H9 (cell line): ENCODE data around the gene OMA1. TPM values are rescaled to one million over a fixed set of nuclear protein-coding genes. Genes with fewer than 3 reads are reported as not detected.

ENCODE experiments used
- DNase-seq: peaks from one replicate; pipeline ENCODE4 v3.0.0-alpha.2; 2017
- H2AFZ ChIP-seq: one replicate; pipeline ENCODE4 v1.6.1; 2013; ENCODE audit warnings: mild to moderate bottlenecking, low read length, control low read depth, moderate library complexity
- H2AK5ac ChIP-seq: 2 replicates; pipeline ENCODE4 v1.6.1; 2013; ENCODE audit warnings: low read length, control low read depth, mixed read lengths; ENCODE audit not compliant: insufficient read length
- H2BK120ac ChIP-seq: one replicate; pipeline ENCODE4 v1.6.1; 2013; ENCODE audit warnings: low read depth, mild to moderate bottlenecking, low read length, control low read depth, inconsistent platforms; ENCODE audit not compliant: poor library complexity, severe bottlenecking
- H2BK12ac ChIP-seq: 2 replicates; pipeline ENCODE4 v1.6.1; 2013; ENCODE audit warnings: low read length, control low read depth, mixed read lengths, low read depth; ENCODE audit not compliant: insufficient read length
- H2BK15ac ChIP-seq: 2 replicates; pipeline ENCODE4 v1.6.1; 2013; ENCODE audit warnings: low read depth, low read length, control low read depth
- H2BK20ac ChIP-seq: one replicate; pipeline ENCODE4 v1.6.1; 2013; ENCODE audit warnings: low read depth, mild to moderate bottlenecking, low read length, control low read depth, inconsistent platforms; ENCODE audit not compliant: poor library complexity, severe bottlenecking
- H2BK5ac ChIP-seq: 2 replicates; pipeline ENCODE4 v1.6.1; 2013; ENCODE audit warnings: low read length, control low read depth, mixed read lengths; ENCODE audit not compliant: insufficient read length
- H3K14ac ChIP-seq: 2 replicates; pipeline ENCODE4 v1.6.1; 2013; ENCODE audit warnings: low read length, control low read depth; ENCODE audit not compliant: insufficient read depth
- H3K18ac ChIP-seq: 2 replicates; pipeline ENCODE4 v1.6.1; 2013; ENCODE audit warnings: low read depth, mild to moderate bottlenecking, mixed read lengths, low read length, control low read depth; ENCODE audit not compliant: insufficient read length
- H3K23ac ChIP-seq: 2 replicates; pipeline ENCODE4 v1.6.1; 2013; ENCODE audit warnings: low read length, control low read depth, mixed read lengths, low read depth; ENCODE audit not compliant: insufficient read length
- H3K23me2 ChIP-seq: 2 replicates; pipeline ENCODE4 v1.6.1; 2013; ENCODE audit warnings: low read depth, mild to moderate bottlenecking, mixed read lengths, low read length, control low read depth; ENCODE audit not compliant: insufficient read length, poor library complexity, severe bottlenecking
- H3K27ac ChIP-seq: 2 replicates; pipeline ENCODE4 v1.5.1; 2013; ENCODE audit warnings: low read length, control low read depth, mixed read lengths, low read depth; ENCODE audit not compliant: insufficient read length
- H3K27me3 ChIP-seq: 2 replicates; pipeline ENCODE4 v1.6.1; 2013; ENCODE audit warnings: low read length, control low read depth, inconsistent platforms; ENCODE audit not compliant: insufficient read depth
- H3K4ac ChIP-seq: 2 replicates; pipeline ENCODE4 v1.6.1; 2013; ENCODE audit warnings: low read depth, mild to moderate bottlenecking, control low read depth, inconsistent platforms, low read length, moderate library complexity
- H3K4me1 ChIP-seq: 2 replicates; pipeline ENCODE4 v1.6.1; 2013; ENCODE audit warnings: low read length, control low read depth, inconsistent platforms; ENCODE audit not compliant: insufficient read depth
- H3K4me2 ChIP-seq: 2 replicates; pipeline ENCODE4 v1.6.1; 2013; ENCODE audit warnings: low read length, control low read depth, mixed read lengths; ENCODE audit not compliant: insufficient read length, insufficient read depth
- H3K56ac ChIP-seq: 2 replicates; pipeline ENCODE4 v1.6.1; 2013; ENCODE audit warnings: low read depth, mild to moderate bottlenecking, mixed read lengths, low read length, control low read depth; ENCODE audit not compliant: insufficient read length
- H3K79me1 ChIP-seq: 2 replicates; pipeline ENCODE4 v1.6.1; 2013; ENCODE audit warnings: low read depth, mild to moderate bottlenecking, moderate library complexity, low read length, control low read depth, inconsistent platforms; ENCODE audit not compliant: insufficient read depth, poor library complexity, severe bottlenecking
- H3K79me2 ChIP-seq: 2 replicates; pipeline ENCODE4 v1.6.1; 2013; ENCODE audit warnings: low read length, control low read depth, inconsistent platforms; ENCODE audit not compliant: insufficient read depth
- H3K9ac ChIP-seq: 2 replicates; pipeline ENCODE4 v1.6.1; 2013; ENCODE audit warnings: low read length, control low read depth, mixed read lengths; ENCODE audit not compliant: insufficient read length; ENCODE audit errors: extremely low read depth
- H3K9me3 ChIP-seq: one replicate; pipeline ENCODE4 v1.6.1; 2013; ENCODE audit warnings: low read depth, low read length, inconsistent platforms; ENCODE audit not compliant: control insufficient read depth
- H3T11ph ChIP-seq: one replicate; pipeline ENCODE4 v1.6.1; 2013; ENCODE audit warnings: mild to moderate bottlenecking, low read length, control low read depth, inconsistent platforms
- H4K20me1 ChIP-seq: one replicate; pipeline ENCODE4 v1.6.1; 2013; ENCODE audit not compliant: control insufficient read depth, insufficient read length, insufficient read depth
- H4K5ac ChIP-seq: 2 replicates; pipeline ENCODE4 v1.6.1; 2013; ENCODE audit warnings: low read depth, mild to moderate bottlenecking, mixed read lengths, low read length, control low read depth; ENCODE audit not compliant: insufficient read length
- H4K8ac ChIP-seq: replicated peaks from 2 replicates; pipeline ENCODE4 v1.6.1; 2013; ENCODE audit warnings: low read length, control low read depth, mixed read lengths, low read depth; ENCODE audit not compliant: insufficient read length
- H4K91ac ChIP-seq: 2 replicates; pipeline ENCODE4 v1.6.1; 2013; ENCODE audit warnings: low read depth, mild to moderate bottlenecking, moderate library complexity, mixed read lengths, low read length, control low read depth; ENCODE audit not compliant: insufficient read length
- H3K27ac Mint-ChIP-seq, 3 experiments: 2 replicates in 2 of 3; 3 replicates in 1 of 3; pipeline ENCODE4 v1.8.0; 2020 to 2021; ENCODE audit warnings: mixed read lengths in 3 of 3, mild to moderate bottlenecking in 1 of 3, moderate library complexity in 1 of 3
- H3K27me3 Mint-ChIP-seq: 2 replicates; pipeline ENCODE4 v1.8.0; 2021; ENCODE audit warnings: low read depth, mild to moderate bottlenecking, moderate library complexity, mixed read lengths
- H3K36me3 Mint-ChIP-seq, 3 experiments: 2 replicates in 2 of 3; 3 replicates in 1 of 3; pipeline ENCODE4 v1.8.0; 2020 to 2021; ENCODE audit warnings: low read depth in 3 of 3, mixed read lengths in 3 of 3; ENCODE audit not compliant: insufficient read depth in 1 of 3
- H3K4me1 Mint-ChIP-seq, 2 experiments: 2 replicates each; pipeline ENCODE4 v1.8.0; 2020; ENCODE audit warnings: mixed read lengths in 2 of 2
- H3K4me3 Mint-ChIP-seq, 2 experiments: 2 replicates in 1 of 2; 3 replicates in 1 of 2; pipeline ENCODE4 v1.8.0; 2020 to 2021; ENCODE audit warnings: mild to moderate bottlenecking in 2 of 2, mixed read lengths in 2 of 2, moderate library complexity in 1 of 2
- H3K9me3 Mint-ChIP-seq, 2 experiments: 2 replicates in 1 of 2; 3 replicates in 1 of 2; pipeline ENCODE4 v1.8.0; 2020; ENCODE audit warnings: mild to moderate bottlenecking in 2 of 2, mixed read lengths in 2 of 2, moderate library complexity in 1 of 2
- CTCF ChIP-seq: fragments of 200-600 bp; sonication (generic); conservative IDR thresholded peaks from 3 replicates; pipeline ENCODE4 v1.8.0; 2021; ENCODE audit warnings: antibody characterized with exemption, mild to moderate bottlenecking
- WGBS: extraction: QIAGEN DNeasy Blood & Tissue Kit; methylation state at CpG from one replicate; pipeline ENCODE4 v1.1.7; 2013; ENCODE audit warnings: missing lambda C conversion rate, low lambda C conversion rate, mixed read lengths; ENCODE audit not compliant: insufficient read length; ENCODE audit errors: extremely low coverage; 5-methylcytosine and 5-hydroxymethylcytosine counted together
- total RNA-seq: library from RNA; stranded (reverse); gene quantifications from 2 replicates; pipeline ENCODE4 v1.2.1, GENCODE V29; 2021

Gene OMA1
- total RNA-seq, 1 experiment from 2014 or later, result 12.9 TPM

- WGBS, result no CpG with 5 or more reads among the region's 1 CpG
- Mint-ChIP-seq H3K27me3 (no peaks in the 10 kb centered on the region), H3K9me3 (no peaks in the 10 kb centered on the region), H3K27ac (no peak overlapping the region), H3K4me1 (no peaks in the 10 kb centered on the region), H3K36me3 (no peaks in the 10 kb centered on the region), H3K4me3 (no peak overlapping the region)
- Histone ChIP-seq H3K18ac (no peak overlapping the region), H3K4me2 (no peak overlapping the region), H3K23me2 (no peaks in the 10 kb centered on the region), H3K56ac (no peak overlapping the region), H3K9me3 (no peaks in the 10 kb centered on the region), H3K4me1 (no peaks in the 10 kb centered on the region), H3K27ac (no peak overlapping the region), H3T11ph (no peak overlapping the region), H4K91ac (no peak overlapping the region), H4K5ac (no peak overlapping the region), H2BK20ac (no peak overlapping the region), H3K14ac (no peak overlapping the region), H3K27me3 (no peaks in the 10 kb centered on the region), H2BK12ac (no peak overlapping the region), H2AFZ (no peak overlapping the region), H3K79me2 (no peaks in the 10 kb centered on the region), H2AK5ac (no peak overlapping the region), H4K20me1 (no peaks in the 10 kb centered on the region), H2BK5ac (no peak overlapping the region), H2BK15ac (no peak overlapping the region), H3K9ac (no peak overlapping the region), H3K4ac (no peak overlapping the region), H3K23ac (no peak overlapping the region), H4K8ac (no peak overlapping the region), H2BK120ac (no peak overlapping the region), H3K79me1 (no peaks in the 10 kb centered on the region)
- TF ChIP-seq CTCF, result no peak
- no peak for DNase-seq
Observed at GRCh38 chr1:58529284-58529683, 17.2 kb downstream of the OMA1 start.
